Effector memory CD4-positive, alpha-beta T cell (primary cell): Measurements from ENCODE around the gene MICAL3.
A peak's percentile ranks its signal among the peaks of the same experiment; 100 is the strongest.
"Not testable (repeated sequence)": the region's sequence is repeated elsewhere in the genome, so short reads cannot be mapped to it uniquely, and the experiment has no call there.

ENCODE experiments used
- DNase-seq, 3 donors: peaks; one replicate each; pipeline ENCODE4 v3.0.0-alpha.2; 2020
- H3K27ac ChIP-seq: 2 replicates; pipeline ENCODE4 v1.7.0; 2013; ENCODE audit warnings: mild to moderate bottlenecking, low read length, moderate library complexity; ENCODE audit not compliant: insufficient read depth, poor library complexity, severe bottlenecking
- H3K27me3 ChIP-seq: replicated peaks from 2 replicates; pipeline ENCODE4 v1.7.0; 2013; ENCODE audit warnings: mild to moderate bottlenecking, low read length; ENCODE audit not compliant: insufficient read depth, control insufficient read depth, poor library complexity, severe bottlenecking
- H3K36me3 ChIP-seq: 2 replicates; pipeline ENCODE4 v1.7.0; 2013; ENCODE audit warnings: mild to moderate bottlenecking, low read length, moderate library complexity; ENCODE audit not compliant: control insufficient read depth, insufficient read depth
- H3K4me1 ChIP-seq: 2 replicates; pipeline ENCODE4 v1.7.0; 2013; ENCODE audit warnings: low read length, mild to moderate bottlenecking; ENCODE audit not compliant: control insufficient read depth, insufficient read depth, poor library complexity, severe bottlenecking
- H3K4me3 ChIP-seq: 2 replicates; pipeline ENCODE4 v1.7.0; 2013; ENCODE audit warnings: low read length, low read depth, mild to moderate bottlenecking; ENCODE audit not compliant: insufficient read depth, poor library complexity, severe bottlenecking
- H3K9me3 ChIP-seq: 2 replicates; pipeline ENCODE4 v1.7.0; 2013; ENCODE audit warnings: mild to moderate bottlenecking, low read length, moderate library complexity; ENCODE audit not compliant: control insufficient read depth

The MICAL3 gene

DNA sequence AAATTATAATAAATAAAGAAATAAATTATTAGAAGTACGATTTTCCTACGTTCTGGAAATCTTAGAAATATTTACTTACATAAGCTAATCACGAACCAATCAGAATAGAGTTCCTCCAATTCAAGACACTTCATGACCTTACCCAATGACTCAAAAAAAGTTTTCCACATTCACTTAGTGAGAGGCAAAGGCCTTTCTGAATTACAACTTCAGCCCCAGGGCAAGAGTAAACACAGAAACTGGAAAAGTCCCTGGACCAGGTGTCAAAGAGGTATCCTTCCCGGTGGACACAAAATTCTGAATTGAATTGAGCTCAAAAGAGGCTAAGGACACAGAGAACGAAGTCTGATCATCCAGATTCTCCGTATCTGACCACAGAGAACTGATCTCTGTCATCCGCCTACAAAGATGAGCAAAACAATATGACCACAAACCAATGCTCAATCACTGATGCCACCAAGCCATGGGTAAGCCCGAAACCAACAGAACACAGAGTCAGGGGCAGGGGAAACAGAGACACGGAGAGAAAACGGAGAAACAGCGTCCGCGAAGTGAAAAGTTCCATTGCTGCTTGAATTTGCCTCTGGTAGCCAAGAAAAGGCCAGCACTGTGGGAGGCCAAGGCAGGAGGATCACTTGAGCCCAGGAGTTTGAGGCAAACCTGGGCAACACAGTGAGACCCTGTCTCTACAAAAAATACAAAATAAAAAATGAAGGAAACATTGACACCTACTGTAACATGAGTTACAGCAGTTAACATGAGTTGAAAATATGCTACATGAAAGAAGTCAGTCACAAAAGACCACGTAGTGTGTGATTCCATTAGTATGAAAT is 256.9 kb downstream of the MICAL3 start:
- Histone ChIP-seq H3K36me3 (no peaks in the 10 kb centered on the region), H3K27ac (peak overlapping the region; percentile 59), H3K4me1 (peaks cover 25% of the 10 kb centered on the region), H3K27me3 (no peaks in the 10 kb centered on the region), H3K9me3 (no peaks in the 10 kb centered on the region), H3K4me3 (no peak overlapping the region)
- peak in 1 of 3 donors; percentile 31 for DNase-seq

DNA sequence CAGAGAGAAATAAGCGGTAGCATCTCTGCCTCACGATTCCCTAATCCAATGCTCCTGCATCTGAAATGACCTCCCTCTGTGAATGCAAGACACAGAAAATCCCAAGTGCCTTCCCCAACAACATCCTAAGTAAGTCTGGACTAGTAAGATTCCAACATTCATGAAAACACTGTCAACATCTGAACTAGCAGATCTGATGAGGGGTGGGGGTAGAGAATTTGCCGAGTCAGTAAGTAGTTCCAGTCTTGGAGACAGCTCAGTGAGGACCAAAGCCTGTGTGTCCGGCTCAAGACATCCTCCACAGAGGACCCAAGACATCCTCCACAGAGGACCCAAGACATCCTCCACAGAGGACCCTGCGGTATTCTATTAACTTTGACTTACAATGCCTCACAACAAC is 259.5 kb downstream of the MICAL3 start:
- not testable (repeated sequence) for H3K36me3 ChIP-seq, DNase-seq, H3K27ac ChIP-seq, H3K4me3 ChIP-seq, H3K27me3 ChIP-seq, H3K9me3 ChIP-seq
- peaks cover 14% of the 10 kb centered on the region for H3K4me1 ChIP-seq

DNA sequence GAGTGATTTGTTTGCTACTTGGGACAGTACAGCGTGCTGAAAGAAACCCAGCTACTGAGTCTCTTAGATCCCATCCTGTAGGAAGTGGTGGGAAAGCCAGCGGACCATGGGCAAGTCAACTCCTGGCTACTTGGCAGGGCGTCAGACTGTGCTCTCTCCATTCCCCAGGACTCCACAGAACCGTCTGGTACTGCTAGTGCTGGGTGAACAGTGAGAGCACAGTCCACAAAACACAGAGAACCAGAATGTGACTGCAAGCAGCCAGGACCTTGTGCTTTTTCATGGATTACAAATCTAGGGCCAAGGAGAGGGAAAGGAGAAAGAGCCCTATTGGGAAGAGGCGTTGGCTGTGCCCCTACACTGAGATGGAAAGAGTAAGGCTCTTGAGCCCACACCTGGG is 260.3 kb downstream of the MICAL3 start:
- Histone ChIP-seq H3K9me3 (no peaks in the 10 kb centered on the region), H3K36me3 (no peaks in the 10 kb centered on the region), H3K27ac (no peak overlapping the region), H3K4me3 (no peak overlapping the region), H3K4me1 (peaks cover 14% of the 10 kb centered on the region), H3K27me3 (no peaks in the 10 kb centered on the region)
- DNase-seq = no peak

DNA sequence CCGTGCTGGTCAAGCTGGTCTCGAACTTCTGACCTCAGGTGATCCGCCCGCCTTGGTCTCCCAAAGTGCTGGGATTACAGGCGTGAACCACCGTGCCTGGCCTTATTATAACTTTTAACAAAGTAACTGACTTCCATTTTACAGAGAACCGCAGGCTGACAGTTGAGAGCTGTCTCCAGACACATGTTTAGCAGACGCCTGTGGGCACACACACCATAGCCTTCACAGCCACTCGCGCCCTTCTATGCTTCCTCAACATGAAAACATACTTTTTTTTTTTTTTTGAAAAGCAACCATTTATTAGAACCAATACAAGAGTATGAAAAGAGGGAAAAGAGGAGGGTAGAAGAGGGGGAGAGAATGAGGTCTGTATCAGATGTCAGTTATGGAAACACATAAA is 260.9 kb downstream of the MICAL3 start:
- not testable (repeated sequence) for H3K27me3 ChIP-seq, H3K27ac ChIP-seq, H3K4me3 ChIP-seq, DNase-seq, H3K9me3 ChIP-seq, H3K36me3 ChIP-seq
- peaks cover 14% of the 10 kb centered on the region for H3K4me1 ChIP-seq

DNA sequence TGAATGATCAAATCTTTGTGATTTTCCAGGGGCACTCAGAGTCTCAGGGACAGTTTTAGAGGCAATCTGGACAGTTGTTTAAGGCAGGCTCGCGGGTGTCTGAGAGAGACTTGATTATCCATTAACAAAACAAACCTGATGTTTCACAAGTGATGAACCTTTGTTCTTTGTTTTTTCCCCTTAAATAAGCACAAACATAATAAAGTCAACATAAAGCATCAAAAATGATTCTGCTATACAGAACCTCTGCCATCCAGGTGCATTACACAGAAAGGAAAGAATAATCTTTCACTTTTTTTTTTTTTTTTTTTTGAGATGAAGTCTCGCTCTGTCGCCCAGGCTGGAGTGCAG is 263.2 kb downstream of the MICAL3 start:
- peaks cover 2% of the 10 kb centered on the region for H3K4me1 ChIP-seq
- no peaks in the 10 kb centered on the region for H3K9me3 ChIP-seq
- H3K4me3 ChIP-seq = no peak overlapping the region
- DNase-seq = no peak
- no peak overlapping the region for H3K27ac ChIP-seq
- H3K27me3 ChIP-seq = no peaks in the 10 kb centered on the region
- no peaks in the 10 kb centered on the region for H3K36me3 ChIP-seq

DNA sequence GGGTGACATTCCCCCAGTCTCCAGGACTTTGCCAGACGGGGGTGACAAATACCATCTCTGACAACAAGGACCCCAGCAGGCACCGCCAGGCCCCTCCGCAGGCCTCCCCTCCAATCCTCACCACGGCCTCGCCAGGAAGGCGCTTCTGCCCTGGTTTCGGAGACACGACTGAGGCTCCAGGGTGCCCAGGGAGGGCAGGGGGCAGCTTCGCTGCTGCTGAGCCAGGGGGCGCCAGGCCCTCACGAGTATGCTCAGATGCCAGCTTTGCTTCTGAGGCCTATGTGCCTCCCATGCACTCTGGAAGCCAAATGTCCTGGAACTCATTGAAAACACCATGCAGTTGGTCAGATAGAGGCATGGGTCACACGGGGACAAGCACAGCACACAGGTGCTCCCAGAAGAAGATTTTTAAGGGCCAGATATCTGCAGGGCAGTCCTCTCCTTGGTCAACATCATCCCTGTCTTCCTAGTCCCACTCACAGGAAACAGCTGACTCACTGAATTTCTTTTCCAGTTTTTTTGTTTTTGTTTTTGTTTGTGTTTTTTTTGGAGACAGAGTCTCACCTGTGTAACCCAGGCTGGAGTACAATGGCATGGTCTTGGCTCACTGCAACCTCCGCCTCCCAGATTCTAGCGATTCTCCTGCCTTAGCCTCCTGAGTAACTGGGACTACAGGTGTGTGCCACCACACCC is 270.0 kb downstream of the MICAL3 start:
- no peak overlapping the region for H3K4me3 ChIP-seq
- H3K9me3 ChIP-seq = no peaks in the 10 kb centered on the region
- no peaks in the 10 kb centered on the region for H3K4me1 ChIP-seq
- H3K27me3 ChIP-seq = no peaks in the 10 kb centered on the region
- no peak overlapping the region for H3K27ac ChIP-seq
- peaks cover 4% of the 10 kb centered on the region for H3K36me3 ChIP-seq
- no peak for DNase-seq

DNA sequence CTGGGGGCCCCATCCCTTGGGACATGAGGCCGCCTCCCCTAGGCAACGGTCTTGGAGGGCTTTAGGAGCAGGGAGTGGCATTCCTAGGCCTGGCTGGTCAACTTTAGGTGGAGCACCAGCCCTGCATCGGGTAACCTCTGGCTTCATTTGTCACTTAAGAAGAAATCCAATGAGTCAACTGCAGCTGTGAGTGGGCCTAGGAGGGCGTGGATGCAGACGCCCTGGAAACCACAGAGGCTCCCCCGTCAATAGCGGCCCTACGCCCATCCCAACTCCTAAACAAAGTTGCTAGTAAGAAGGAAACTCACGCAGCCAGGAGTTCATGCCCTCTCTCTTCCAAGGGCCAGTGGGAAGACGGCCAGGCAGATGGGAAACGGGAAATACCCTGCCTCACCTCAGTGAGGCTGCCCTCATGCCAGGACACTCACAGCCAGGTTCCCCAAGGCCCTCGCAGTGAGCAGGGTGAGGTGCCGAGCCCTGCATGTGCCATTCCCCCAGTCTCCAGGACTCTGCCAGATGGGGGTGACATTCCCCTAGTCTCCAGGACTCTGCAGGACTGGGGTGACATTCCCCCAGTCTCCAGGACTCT is 270.9 kb downstream of the MICAL3 start:
- peaks cover 6% of the 10 kb centered on the region for H3K36me3 ChIP-seq
- no peak overlapping the region for H3K4me3 ChIP-seq
- no peaks in the 10 kb centered on the region for H3K27me3 ChIP-seq
- no peaks in the 10 kb centered on the region for H3K9me3 ChIP-seq
- H3K4me1 ChIP-seq = no peaks in the 10 kb centered on the region
- H3K27ac ChIP-seq = no peak overlapping the region
- no peak for DNase-seq

DNA sequence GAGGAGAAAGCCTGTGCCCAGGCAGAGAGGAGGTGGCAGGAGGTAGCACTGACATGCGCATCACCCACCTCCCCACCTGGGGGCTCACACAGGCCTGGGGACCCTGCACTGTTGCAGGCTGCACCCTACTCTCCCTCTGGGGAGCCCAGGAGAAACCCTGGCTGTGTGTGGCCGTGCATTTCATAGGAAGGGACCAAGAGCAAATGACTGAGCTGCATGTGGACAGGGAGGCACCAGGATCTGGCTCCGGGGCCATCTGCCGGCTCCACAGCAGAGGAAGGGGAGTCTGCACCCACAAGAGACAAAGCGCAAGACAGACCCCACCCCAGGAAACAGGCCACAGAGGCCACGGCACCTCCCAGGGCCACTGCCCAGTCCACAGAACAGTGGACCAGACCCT is 272.8 kb downstream of the MICAL3 start:
- Histone ChIP-seq H3K9me3 (no peaks in the 10 kb centered on the region), H3K4me3 (no peak overlapping the region), H3K27ac (no peak overlapping the region), H3K27me3 (no peaks in the 10 kb centered on the region), H3K36me3 (peaks cover 6% of the 10 kb centered on the region), H3K4me1 (no peaks in the 10 kb centered on the region)
- DNase-seq = no peak

DNA sequence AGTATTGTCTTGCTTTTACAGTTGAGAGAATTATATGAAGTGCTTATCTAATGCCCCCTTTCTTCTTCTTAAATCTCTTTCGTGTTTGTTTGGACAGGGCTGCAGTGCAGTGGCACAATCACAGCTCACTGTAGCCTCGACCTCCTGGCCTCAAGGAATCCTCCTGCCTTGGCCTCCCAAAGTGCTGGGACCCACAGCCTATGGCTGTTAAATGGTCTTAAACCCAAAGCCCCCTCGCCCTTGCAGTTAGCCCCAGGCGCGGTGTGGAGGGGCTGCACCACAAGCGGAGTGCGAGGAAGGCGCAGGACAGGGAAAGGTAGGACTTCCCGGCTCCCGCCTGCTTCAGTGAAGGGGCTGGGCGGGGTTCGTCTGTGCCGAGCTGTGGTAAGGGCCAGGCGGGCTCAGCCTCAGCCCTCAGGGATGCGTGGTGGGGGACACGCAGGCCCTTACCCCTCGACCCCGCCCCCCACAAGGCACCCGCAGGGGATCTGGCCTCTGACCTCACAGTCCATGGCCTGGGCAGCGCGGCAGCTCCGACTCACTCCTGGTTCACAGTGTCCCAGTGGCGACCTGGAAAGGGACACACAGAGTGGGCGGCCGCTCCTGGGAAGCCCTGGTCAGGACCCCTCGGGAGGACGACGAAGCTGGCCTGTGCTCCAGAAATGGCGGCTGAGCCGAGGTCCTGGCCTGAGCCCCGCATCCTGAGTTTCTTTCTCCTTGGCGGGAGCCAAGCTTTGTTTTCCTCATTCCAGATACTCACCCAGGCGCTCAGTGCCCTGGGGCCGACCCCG is 274.6 kb downstream of the MICAL3 start:
- no peaks in the 10 kb centered on the region for H3K4me1 ChIP-seq
- peaks cover 6% of the 10 kb centered on the region for H3K36me3 ChIP-seq
- no peak overlapping the region for H3K4me3 ChIP-seq
- no peak overlapping the region for H3K27ac ChIP-seq
- H3K27me3 ChIP-seq = no peaks in the 10 kb centered on the region
- no peaks in the 10 kb centered on the region for H3K9me3 ChIP-seq
- DNase-seq = no peak
